HG02938 (cell line): ENCODE measurements around the gene ADAMTS15.

Experiments
- ATAC-seq: cut with Tn5 transposase; IDR thresholded peaks from one replicate; pipeline ENCODE4 v1.9.1; 2021; ENCODE audit warnings: mild to moderate bottlenecking, moderate library complexity; ENCODE audit not compliant: unreplicated experiment

Gene ADAMTS15

DNA sequence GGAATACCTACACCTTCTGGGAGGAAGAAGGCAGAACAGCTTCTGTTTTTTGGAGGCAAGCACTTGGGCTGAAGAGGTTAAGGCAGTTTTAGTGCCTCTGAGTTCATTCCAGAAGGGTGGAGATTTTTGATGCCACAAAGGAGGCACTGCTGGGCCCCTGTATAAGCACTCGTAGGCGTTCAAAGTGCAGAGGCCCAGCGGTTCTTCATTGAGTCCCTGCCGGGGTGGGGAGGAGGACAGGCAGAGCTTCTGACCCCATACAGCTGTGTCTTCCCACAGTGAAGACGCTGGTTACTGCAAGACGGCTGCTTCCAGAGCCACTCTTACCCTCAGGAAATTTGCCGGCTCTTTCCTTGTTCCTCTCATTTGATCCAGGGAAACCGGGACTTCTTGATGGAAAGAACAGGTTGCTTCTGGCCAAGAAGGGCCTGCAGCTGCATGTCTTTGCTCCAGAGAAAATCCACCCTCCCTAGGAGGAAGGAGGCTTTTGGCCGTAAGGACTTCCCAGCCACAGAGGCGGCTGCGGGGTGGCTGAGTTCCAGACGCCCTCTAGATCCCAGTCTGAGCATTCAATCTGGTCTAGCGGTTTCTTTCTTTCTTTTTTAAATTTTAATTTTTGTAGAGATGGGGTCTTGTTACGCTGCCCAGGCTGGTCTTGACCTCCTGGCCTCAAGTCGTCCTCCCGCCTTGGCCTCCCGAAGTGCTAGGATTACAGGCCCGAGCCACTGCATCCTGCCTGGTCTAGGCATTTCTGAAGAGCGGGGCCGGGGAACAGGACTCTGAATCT, 9.4 kb downstream of the ADAMTS15 start:
- no peak for ATAC-seq

DNA sequence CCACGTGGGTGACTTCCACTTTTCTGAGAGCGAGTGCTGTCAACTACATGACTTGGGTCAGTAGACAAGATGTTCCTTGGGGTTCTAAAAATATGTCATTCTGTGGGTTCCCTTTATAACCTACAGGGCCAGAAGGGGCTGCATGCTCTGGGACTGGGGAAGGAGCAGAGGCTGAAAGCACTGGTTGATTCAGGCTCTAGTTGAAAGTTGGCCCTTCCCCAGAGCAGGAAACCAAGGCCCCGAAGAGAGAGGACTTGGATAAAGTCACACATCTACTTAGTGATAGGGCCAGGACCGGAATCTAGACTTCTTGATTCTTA, 9.9 kb downstream of the ADAMTS15 start:
- ATAC-seq = no peak

DNA sequence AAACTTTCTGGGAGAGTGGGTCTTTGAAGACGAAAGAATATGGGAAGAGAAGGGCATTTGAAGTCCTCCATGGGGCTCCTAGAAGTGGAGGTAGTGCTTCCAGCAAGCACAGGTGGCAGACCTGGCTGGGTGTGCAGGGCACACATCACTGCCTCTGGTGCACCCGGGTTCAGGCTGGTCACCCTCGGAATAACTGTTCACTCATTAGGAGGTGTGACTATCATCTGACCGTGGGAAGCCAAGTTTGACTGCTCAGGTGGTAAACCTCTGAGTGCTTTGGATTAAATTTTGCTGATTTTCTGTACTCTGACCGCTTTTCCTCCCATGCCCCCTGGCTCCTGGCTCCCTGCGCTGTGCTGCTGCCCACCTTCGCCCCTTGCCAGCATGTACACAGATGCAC, 11.1 kb downstream of the ADAMTS15 start:
- ATAC-seq = no peak

DNA sequence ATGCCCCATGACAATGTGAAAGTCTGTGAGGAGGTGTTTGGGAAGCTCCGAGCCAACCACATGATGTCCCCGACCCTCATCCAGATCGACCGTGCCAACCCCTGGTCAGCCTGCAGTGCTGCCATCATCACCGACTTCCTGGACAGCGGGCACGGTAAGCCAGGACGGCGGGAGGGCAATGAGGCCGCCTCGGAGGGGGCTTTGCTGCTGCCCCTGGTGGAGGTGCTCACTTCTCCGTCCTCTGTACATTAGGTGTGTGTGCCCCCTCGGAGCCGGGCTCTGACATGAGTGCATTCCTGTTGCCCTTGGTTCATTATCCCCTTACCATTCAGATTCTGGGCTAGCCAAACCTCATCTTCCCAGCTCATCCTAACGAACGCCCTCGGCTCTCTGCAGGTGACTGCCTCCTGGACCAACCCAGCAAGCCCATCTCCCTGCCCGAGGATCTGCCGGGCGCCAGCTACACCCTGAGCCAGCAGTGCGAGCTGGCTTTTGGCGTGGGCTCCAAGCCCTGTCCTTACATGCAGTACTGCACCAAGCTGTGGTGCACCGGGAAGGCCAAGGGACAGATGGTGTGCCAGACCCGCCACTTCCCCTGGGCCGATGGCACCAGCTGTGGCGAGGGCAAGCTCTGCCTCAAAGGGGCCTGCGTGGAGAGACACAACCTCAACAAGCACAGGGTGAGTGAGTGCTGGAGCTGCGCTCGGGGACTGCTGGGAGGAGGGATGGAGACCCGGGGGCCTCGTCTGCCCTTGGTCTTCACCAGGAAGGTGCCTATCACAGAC, 13.8 kb downstream of the ADAMTS15 start:
- ATAC-seq = no peak

DNA sequence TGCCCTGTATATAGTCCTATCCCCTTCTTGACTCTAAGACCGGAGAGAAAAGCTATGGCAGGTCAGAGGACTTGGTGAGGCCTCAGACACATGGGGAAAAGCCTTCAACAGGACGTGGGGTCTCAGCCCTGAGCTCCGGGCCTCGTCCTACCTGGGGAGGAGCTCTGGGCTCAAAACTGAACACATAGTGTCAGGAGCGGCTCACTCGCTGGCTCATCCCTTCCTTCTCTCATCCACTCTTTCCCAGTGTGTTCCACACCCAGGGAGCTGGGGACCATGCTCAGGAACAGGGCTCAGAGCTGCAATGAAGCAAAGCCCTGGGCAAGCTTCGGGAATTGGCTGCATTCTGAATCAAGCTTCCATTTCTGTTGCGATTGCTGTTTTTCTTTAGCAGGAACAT, 14.5 kb downstream of the ADAMTS15 start:
- no peak for ATAC-seq

DNA sequence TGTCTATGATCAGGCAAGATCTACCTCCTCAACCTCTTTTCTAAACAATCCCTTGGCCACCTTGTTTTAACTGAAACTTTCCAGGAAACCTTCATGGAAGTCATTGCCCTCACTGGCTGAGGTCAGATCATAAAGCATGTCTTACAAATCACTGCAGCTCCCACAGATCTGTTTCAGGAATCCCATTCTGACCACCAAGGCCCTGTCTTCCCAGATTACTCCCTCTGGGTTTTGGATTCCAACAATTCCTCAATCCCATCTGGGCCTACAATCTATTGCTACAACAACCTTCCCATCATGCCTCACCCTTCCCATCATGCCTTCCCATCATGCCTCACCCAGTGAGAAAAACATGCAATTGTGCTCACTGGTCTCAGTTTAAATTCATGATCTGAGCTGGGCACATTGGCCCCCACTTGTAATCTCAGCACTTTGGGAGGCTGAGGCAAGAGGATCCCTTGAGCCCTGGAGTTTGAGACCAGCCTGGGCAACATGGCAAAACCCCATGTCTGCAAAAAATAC, 15.9 kb downstream of the ADAMTS15 start:
- ATAC-seq = no peak

DNA sequence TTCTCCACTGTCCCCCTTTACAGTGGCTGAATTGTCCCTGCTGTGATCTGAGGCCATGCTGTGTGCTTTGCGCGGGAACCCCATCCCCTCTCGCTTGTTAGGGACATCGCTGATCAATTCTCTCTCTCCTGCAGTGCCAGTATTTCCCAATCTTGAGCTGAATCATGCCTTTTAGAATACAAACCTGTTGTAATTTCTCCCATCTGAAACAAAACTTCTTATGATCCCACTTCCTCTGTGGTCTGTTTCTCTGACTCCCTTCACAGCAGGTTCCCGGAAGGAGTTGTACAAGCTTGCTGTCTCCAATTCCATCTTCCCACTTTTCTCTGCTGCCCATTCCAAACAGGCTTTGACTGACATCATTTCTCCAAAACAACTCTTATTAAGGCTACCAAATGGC, 16.8 kb downstream of the ADAMTS15 start:
- no peak for ATAC-seq

DNA sequence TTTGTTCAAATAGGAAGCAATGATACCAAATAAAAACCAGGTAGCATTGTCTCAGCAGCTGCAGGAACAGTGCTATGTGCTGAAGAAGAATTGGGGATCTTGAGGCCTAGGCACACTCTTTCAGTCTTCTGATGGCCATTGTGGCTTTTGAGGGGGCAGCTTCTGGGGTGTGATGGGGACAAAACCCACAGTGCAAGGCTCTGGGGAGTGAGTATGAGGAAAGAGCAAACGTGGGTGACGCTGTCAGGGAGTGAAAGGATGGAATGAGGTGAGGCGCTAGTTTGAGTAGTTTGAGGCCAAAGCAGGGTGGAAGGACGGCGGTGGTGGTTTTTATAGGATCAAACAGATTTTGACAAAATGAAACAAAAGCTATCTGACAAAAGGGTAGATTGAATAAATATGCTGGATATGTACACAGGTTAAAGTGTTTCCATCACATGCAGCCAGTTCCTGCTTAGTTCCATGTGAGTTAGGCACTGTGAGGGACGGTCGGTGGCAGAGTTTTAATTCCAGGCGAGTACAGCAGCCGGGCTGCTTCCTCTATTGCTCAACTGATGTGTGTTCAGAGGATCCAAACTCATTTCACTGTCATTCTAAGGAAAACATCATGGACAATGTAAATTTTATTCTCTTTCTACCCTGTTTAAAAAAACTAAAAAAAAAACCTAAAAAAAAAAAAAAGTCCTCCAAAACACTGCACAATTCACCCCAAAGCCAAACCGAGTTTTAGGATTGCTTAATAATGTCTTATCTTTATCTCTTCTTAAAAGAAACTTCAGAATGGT, 18.9 kb downstream of the ADAMTS15 start:
- no peak for ATAC-seq

DNA sequence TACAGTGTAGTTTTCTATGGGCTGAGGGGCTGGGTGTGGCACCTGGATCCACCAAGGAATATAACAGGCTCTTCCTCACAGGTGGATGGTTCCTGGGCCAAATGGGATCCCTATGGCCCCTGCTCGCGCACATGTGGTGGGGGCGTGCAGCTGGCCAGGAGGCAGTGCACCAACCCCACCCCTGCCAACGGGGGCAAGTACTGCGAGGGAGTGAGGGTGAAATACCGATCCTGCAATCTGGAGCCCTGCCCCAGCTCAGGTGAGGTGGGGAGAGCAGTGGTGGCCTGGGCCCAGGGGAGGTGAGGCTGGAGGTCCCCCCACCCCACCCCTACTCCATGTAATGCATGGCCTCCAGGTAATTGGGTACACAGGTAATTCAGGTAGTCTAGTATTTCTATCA, 20.7 kb downstream of the ADAMTS15 start:
- no peak for ATAC-seq

DNA sequence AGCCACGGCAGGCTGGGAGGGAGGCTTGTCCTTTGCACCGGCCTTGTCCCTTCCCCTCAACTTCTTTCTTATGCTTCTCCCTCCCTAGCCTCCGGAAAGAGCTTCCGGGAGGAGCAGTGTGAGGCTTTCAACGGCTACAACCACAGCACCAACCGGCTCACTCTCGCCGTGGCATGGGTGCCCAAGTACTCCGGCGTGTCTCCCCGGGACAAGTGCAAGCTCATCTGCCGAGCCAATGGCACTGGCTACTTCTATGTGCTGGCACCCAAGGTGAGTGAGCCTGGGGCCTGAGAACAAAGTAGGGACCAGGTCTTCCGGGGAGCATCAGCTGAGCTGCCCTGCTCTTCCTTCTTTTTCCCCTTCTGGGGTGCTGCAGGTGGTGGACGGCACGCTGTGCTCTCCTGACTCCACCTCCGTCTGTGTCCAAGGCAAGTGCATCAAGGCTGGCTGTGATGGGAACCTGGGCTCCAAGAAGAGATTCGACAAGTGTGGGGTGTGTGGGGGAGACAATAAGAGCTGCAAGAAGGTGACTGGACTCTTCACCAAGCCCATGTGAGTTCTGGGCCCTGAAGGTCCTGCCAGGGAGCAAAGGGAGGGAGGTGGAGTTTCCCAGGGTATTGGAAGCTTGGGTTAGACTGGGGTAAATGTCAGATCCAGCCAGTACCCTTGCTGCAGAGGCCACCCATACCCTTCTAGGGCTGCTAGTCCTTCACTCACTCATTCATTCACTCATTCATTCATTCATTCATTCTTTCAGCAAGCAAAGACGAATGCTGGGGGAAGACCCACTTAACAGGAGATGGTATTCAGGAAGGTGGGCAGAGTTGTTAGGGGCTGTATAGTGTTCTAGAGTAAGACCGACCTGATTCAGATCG, 22.6 kb downstream of the ADAMTS15 start:
- no peak for ATAC-seq

DNA sequence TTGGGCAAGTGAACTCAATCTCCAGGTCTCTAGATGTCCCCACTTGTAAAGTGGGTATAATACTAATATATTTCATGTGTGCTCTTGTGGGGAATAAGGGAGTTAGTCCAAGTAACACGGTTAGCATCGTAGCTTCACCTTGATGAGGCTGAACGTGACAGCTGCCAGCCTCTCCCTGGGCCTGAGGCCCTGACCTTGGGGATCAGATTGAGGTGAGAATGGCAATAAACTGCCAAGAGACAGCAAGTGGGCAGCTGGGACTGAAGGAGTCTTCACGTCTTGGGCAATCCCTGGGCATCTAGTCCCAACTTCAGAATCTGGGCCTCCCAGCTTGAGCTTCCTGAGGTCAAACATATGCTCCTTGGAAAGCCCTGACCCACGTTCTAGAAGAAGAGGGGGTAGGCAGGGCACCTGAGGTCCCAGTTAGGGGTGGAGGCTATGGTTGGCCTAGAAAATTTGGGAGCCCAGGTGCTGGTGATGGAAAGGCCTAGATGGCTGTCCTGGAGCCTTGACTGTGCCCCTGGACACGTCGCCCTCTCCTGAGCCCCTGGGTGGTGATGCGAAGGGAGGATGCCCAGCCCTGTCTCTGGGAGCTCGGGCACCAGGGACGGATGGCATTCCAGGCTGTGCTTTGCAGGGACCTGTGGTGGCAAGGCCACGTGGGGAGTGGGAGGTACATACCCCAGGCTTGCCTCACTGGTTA, 23.4 kb downstream of the ADAMTS15 start:
- no peak for ATAC-seq

DNA sequence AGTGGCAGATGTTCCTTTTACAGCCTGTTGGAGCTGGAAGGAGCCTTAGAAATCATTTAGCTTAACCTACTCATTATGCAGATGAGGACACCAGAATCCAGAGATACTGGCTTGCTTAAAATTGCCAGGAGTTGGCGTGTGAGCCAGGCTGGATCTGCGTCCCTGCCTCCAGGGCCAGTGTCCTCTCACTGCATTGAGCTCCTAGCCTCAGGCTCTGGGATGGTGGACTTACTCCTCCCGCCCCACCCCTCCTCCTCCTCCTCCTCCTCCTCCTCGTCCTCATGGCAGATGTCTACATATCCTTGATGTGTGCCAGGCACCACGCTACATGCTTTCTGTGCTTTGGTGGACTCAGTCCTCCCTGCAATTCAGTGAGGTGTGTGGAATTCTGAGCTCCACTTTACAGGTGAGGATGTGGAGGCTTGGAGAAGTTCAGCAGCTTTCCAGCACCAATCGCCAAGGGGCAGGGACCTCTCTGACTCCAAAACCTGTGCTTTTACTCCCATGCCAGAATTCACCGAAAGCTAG, 24.1 kb downstream of the ADAMTS15 start:
- no peak for ATAC-seq

DNA sequence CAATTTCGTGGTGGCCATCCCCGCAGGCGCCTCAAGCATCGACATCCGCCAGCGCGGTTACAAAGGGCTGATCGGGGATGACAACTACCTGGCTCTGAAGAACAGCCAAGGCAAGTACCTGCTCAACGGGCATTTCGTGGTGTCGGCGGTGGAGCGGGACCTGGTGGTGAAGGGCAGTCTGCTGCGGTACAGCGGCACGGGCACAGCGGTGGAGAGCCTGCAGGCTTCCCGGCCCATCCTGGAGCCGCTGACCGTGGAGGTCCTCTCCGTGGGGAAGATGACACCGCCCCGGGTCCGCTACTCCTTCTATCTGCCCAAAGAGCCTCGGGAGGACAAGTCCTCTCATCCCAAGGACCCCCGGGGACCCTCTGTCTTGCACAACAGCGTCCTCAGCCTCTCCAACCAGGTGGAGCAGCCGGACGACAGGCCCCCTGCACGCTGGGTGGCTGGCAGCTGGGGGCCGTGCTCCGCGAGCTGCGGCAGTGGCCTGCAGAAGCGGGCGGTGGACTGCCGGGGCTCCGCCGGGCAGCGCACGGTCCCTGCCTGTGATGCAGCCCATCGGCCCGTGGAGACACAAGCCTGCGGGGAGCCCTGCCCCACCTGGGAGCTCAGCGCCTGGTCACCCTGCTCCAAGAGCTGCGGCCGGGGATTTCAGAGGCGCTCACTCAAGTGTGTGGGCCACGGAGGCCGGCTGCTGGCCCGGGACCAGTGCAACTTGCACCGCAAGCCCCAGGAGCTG, 24.8 kb downstream of the ADAMTS15 start:
- ATAC-seq = no peak

DNA sequence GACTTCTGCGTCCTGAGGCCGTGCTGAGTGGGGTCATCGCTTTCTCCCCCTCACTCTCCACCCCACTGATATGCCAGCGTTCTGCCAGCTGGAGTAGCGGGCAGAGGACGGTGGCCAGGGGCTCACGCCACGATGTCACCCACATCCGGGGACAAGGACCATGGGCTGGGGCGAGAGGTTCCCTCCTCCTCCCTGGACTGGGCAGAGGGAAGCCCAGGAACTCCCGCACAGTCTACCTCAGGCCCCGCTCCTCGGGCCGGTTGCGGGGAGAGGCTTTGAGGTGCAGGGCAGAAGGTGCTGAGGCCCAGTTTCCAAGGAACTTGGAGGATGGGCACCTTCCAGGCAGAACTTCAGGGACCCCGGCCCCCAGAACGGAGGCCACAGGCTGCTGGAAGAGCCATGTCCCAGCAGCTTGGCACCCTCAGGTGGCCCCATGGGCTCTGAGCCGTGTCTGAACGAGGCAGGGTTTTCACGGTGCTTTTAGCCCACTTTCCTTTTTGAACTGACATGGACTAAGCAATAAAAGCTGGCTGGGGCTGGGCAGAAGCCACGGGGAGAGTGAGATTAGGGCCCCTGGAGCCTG, 25.4 kb downstream of the ADAMTS15 start:
- no peak for ATAC-seq

DNA sequence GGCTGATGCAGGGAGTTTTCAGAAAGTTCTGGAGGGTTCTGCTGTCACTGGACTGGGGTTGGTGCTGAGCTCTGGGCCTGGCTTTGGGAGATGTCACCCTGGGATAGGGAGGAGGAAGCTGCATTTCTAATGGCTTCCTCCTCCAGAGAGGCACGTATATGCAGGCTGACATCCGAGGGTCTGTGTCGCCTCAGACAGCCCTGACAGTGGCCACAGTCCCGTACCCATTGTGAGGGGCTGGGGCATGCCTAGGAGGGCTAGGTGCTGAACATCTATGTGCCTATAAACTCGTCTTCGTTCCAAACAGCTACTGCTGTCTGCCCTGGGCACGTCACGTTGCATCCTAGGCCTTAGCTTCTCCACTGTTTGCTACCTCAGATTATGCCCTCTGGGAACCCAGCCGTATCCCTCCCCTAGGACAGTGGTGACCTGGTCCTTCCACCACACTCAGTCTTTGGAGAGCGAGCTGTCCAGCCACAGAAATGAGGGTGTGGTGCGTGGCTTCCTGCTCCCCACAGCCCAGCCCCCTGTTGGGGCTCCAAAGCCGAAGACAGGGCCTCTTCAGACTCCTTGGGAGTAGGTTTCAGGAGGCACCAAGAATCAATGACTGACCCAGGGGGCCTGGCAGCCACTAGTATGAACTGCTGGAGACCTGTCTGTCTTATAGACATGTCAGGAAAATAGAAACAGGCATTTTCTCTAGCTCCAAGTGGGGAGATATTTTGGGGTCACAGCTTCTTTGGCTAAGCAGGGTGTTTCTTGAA, 26.4 kb downstream of the ADAMTS15 start:
- ATAC-seq = no peak

DNA sequence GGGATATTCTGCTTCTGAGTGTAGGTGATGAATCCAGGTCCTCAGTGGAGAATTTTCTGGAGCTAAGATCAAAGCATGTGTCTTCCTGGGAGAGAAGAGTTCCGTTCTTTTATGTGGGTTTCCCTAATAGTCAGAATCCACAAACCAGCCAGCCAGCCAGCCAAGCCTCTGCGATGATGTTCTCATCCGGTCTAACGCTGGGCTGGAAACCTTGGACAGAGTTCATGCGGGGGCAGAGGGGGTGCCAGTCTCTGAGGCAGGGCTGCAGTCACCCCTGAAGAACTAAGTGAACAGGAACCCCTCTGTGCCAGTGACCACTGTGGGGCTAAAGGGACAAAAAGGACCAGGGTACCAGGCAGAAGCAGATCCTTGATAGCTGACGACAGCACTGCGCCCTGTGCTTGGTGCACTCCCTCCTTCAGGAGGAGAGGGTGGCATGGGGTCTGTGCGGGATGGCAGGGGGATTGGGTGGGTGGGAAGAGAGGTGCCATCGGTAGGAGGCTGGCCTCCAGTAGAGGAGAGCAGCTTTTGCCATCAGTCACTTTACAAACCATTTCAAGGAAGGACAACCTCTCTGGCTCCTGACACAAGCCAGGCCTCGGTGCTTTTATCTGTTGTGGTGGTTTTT, 27.1 kb downstream of the ADAMTS15 start:
- no peak for ATAC-seq

DNA sequence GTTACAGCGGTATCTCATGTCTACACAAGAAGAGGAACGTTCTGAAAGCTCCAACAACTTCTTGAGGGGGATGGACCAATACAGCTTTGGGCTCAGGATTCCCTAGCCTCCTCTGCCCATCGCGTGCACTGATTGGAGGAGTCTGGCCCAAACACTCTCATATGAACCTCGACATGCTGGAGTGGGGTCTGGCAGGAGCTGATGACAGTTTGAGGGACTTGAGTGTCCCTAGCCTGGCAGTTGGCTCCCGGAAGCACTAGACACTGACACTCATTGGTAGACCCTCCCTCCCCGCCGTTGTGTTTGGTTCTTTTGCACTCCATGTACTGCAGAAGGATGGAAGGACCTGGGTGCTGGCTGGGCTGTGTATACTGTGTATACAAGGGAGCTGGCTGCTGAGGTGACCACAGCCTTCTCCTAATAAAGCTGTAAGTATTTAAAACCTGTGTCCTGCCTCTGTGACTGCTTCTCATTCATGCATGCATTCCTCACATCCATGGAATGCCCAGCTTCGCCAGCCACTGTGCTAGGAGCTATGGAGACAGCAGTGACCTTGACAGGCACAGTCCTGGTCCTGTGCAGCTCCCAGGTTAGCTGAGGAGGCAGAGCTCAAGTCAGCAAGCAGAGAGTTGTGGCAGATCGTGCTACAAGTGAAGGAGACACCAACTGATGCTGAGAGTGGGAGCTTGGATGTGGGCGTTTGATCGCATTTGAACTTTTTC, 27.9 kb downstream of the ADAMTS15 start:
- no peak for ATAC-seq
